IMR-90 (cell line): Measurements from ENCODE around the gene OPALIN. TPM values are rescaled to one million over a fixed set of nuclear protein-coding genes. Genes with fewer than 3 reads are reported as not detected.

Experiments
- ATAC-seq: fragments of 200-7000 bp; cut with Tn5 transposase; 2 replicates; pipeline ENCODE4 v1.9.1; 2020; ENCODE audit warnings: low read depth, mild to moderate bottlenecking, moderate library complexity
- BruUV-seq: library from RNA; stranded (reverse); fragments of 400-500 nt; replicated peaks from 2 replicates; lab custom pipeline; 2021; lab: Mats Ljungman, UMichigan
- CTCF ChIA-PET: fragments of 300-600 bp; formaldehyde crosslinking; extraction: SDS; loops from one replicate; lab custom pipeline; 2021; ENCODE audit warnings: antibody characterized with exemption; lab: Yijun Ruan, JAX
- POLR2A ChIA-PET: fragments of 300-600 bp; sonication (Branson Sonifier 250); formaldehyde crosslinking; loops from one replicate; lab custom pipeline; 2022; ENCODE audit warnings: antibody characterized with exemption; ENCODE audit not compliant: unreplicated experiment; lab: Charles Lee
- DNase-seq: peaks from one replicate; pipeline ENCODE4 v3.0.0; 2013
- H2AFZ ChIP-seq: replicated peaks from 2 replicates; pipeline ENCODE3; 2013; ENCODE audit warnings: low read length, mild to moderate bottlenecking; ENCODE audit not compliant: poor library complexity
- H2AK5ac ChIP-seq: 2 replicates; pipeline ENCODE4 v1.6.1; 2013; ENCODE audit warnings: low read depth, low read length, inconsistent platforms
- H2AK9ac ChIP-seq: replicated peaks from 2 replicates; pipeline ENCODE3; 2013; ENCODE audit warnings: mild to moderate bottlenecking, low read depth, low read length, moderate library complexity; ENCODE audit not compliant: poor library complexity
- H2BK120ac ChIP-seq: 2 replicates; pipeline ENCODE4 v1.6.1; 2013; ENCODE audit warnings: low read depth, low read length, inconsistent platforms
- H2BK15ac ChIP-seq: 3 replicates; pipeline ENCODE4 v1.6.1; 2013; ENCODE audit warnings: low read depth, low read length, inconsistent platforms
- H2BK20ac ChIP-seq: 2 replicates; pipeline ENCODE4 v1.6.1; 2013; ENCODE audit warnings: low read depth, mild to moderate bottlenecking, inconsistent platforms, low read length, moderate library complexity
- H2BK5ac ChIP-seq: 2 replicates; pipeline ENCODE4 v1.6.1; 2013; ENCODE audit warnings: mild to moderate bottlenecking, low read depth, low read length, inconsistent platforms; ENCODE audit not compliant: poor library complexity, severe bottlenecking
- H3K14ac ChIP-seq: replicated peaks from 2 replicates; pipeline ENCODE4 v1.6.1; 2013; ENCODE audit warnings: low read depth, low read length, inconsistent platforms
- H3K18ac ChIP-seq: 2 replicates; pipeline ENCODE4 v1.6.1; 2013; ENCODE audit warnings: low read depth, low read length, control low read depth
- H3K23ac ChIP-seq: 2 replicates; pipeline ENCODE4 v1.6.1; 2013; ENCODE audit warnings: low read depth, low read length, inconsistent platforms
- H3K27ac ChIP-seq: 2 replicates; pipeline ENCODE4 v1.5.1; 2013; ENCODE audit warnings: mild to moderate bottlenecking, control low read depth, low read length; ENCODE audit not compliant: insufficient read depth
- H3K27me3 ChIP-seq: 2 replicates; pipeline ENCODE4 v1.6.1; 2013; ENCODE audit warnings: low read length; ENCODE audit not compliant: control insufficient read depth, insufficient read depth
- H3K36me3 ChIP-seq: 2 replicates; pipeline ENCODE4 v1.6.1; 2013; ENCODE audit warnings: low read length, mixed read lengths; ENCODE audit not compliant: control insufficient read depth, insufficient read depth
- H3K4ac ChIP-seq: 2 replicates; pipeline ENCODE4 v1.6.1; 2013; ENCODE audit warnings: low read depth, low read length, inconsistent platforms
- H3K4me1 ChIP-seq: 2 replicates; pipeline ENCODE4 v1.6.1; 2013; ENCODE audit warnings: low read length, mixed read lengths; ENCODE audit not compliant: control insufficient read depth, insufficient read depth
- H3K4me2 ChIP-seq: 2 replicates; pipeline ENCODE4 v1.6.1; 2013; ENCODE audit warnings: low read depth, mild to moderate bottlenecking, control low read depth, low read length, moderate library complexity
- H3K4me3 ChIP-seq: 2 replicates; pipeline ENCODE4 v1.5.1; 2013; ENCODE audit warnings: low read depth, mild to moderate bottlenecking, control low read depth, low read length, moderate library complexity; ENCODE audit not compliant: insufficient read depth
- H3K56ac ChIP-seq: 2 replicates; pipeline ENCODE4 v1.6.1; 2013; ENCODE audit warnings: low read length, inconsistent platforms; ENCODE audit not compliant: insufficient read depth; ENCODE audit errors: extremely low read depth
- H3K79me1 ChIP-seq, 2 experiments: 2 replicates each; pipeline ENCODE4 v1.6.1; 2013; ENCODE audit warnings: low read length in 2 of 2, inconsistent platforms in 1 of 2, low read depth in 1 of 2
- H3K9ac ChIP-seq: 2 replicates; pipeline ENCODE4 v1.6.1; 2013; ENCODE audit warnings: low read depth, low read length, control low read depth
- H3K9me1 ChIP-seq: 2 replicates; pipeline ENCODE4 v1.6.1; 2013; ENCODE audit warnings: low read length, inconsistent platforms; ENCODE audit not compliant: insufficient read depth
- H3K9me3 ChIP-seq: 2 replicates; pipeline ENCODE4 v1.6.1; 2013; ENCODE audit warnings: low read length; ENCODE audit not compliant: control insufficient read depth, insufficient read depth
- H4K20me1 ChIP-seq: 2 replicates; pipeline ENCODE4 v1.6.1; 2013; ENCODE audit warnings: low read length, inconsistent platforms; ENCODE audit not compliant: insufficient read depth
- H4K5ac ChIP-seq: 2 replicates; pipeline ENCODE4 v1.6.1; 2013; ENCODE audit warnings: mild to moderate bottlenecking, low read depth, low read length, control low read depth
- H4K8ac ChIP-seq, 2 experiments: 2 replicates each; pipeline ENCODE4 v1.6.1; 2013; ENCODE audit warnings: low read depth in 2 of 2, low read length in 2 of 2, control low read depth in 1 of 2, inconsistent platforms in 1 of 2
- H4K91ac ChIP-seq: 2 replicates; pipeline ENCODE4 v1.6.1; 2013; ENCODE audit warnings: low read depth, low read length, inconsistent platforms; ENCODE audit not compliant: insufficient read depth
- BHLHE40 ChIP-seq: fragments of 150-350 bp; IDR thresholded peaks from 2 replicates; pipeline ENCODE4 v1.6.1; 2016; ENCODE audit warnings: mild to moderate bottlenecking, low read depth, low read length
- CHD1 ChIP-seq: IDR thresholded peaks from 2 replicates; pipeline ENCODE4 v1.6.1; 2012; ENCODE audit warnings: low read depth, low read length, improper control_type of control experiment
- CTCF ChIP-seq: conservative IDR thresholded peaks from 2 replicates; pipeline ENCODE4 v1.5.1; 2012; ENCODE audit warnings: mild to moderate bottlenecking, low read depth, low read length, improper control_type of control experiment
- FOS ChIP-seq: fragments of 150-350 bp; IDR thresholded peaks from 2 replicates; pipeline ENCODE4 v1.6.1; 2016; ENCODE audit warnings: low read depth, low read length
- MAZ ChIP-seq: IDR thresholded peaks from 2 replicates; pipeline ENCODE4 v1.6.1; 2012; ENCODE audit warnings: low read depth, mild to moderate bottlenecking, low read length, improper control_type of control experiment, moderate library complexity, borderline replicate concordance
- MXI1 ChIP-seq: IDR thresholded peaks from 2 replicates; pipeline ENCODE4 v1.6.1; 2012; ENCODE audit warnings: low read depth, mild to moderate bottlenecking, low read length, moderate library complexity, borderline replicate concordance
- NFE2L2 ChIP-seq: fragments of 150-350 bp; IDR thresholded peaks from 2 replicates; pipeline ENCODE4 v1.6.1; 2016; ENCODE audit warnings: low read depth, mild to moderate bottlenecking, low read length
- POLR2A ChIP-seq: IDR thresholded peaks from 2 replicates; pipeline ENCODE4 v1.6.1; 2012; ENCODE audit warnings: mild to moderate bottlenecking, low read depth, low read length
- RAD21 ChIP-seq: IDR thresholded peaks from 2 replicates; pipeline ENCODE4 v1.6.1; 2012; ENCODE audit warnings: low read length, improper control_type of control experiment
- RCOR1 ChIP-seq: IDR thresholded peaks from 2 replicates; pipeline ENCODE4 v1.6.1; 2012; ENCODE audit warnings: mild to moderate bottlenecking, low read length, improper control_type of control experiment; ENCODE audit not compliant: insufficient replicate concordance
- SMC3 ChIP-seq: fragments of 150-350 bp; IDR thresholded peaks from 2 replicates; pipeline ENCODE4 v1.6.1; 2016; ENCODE audit warnings: low read depth, mild to moderate bottlenecking, antibody characterized with exemption, low read length, moderate library complexity
- WGBS, 2 experiments: methylation state at CpG; one replicate each; pipeline versions ENCODE4 v1.1.5 to v1.1.7; 2013; ENCODE audit warnings: missing lambda C conversion rate in 2 of 2; ENCODE audit not compliant: insufficient read length in 1 of 2; ENCODE audit errors: extremely low coverage in 2 of 2; 5-methylcytosine and 5-hydroxymethylcytosine counted together
- dilution Hi-C: fragments of 300-500 bp; cut with HindIII; formaldehyde crosslinking; loops from one replicate; pipeline ENCODE4 v1.14.3; 2018; ENCODE audit warnings: low sequenced_read_pairs; ENCODE audit not compliant: unreplicated experiment
- in situ Hi-C: fragments of 300-500 bp; cut with MboI; formaldehyde crosslinking; loops from 3 replicates; pipeline ENCODE4 v1.14.3; 2019; ENCODE audit warnings: low sequenced_read_pairs, inconsistent platforms, mixed read lengths
- intact Hi-C: fragments of 100-400 bp; cut with micrococcal nuclease; formaldehyde crosslinking; loops from 2 replicates; pipeline ENCODE4 v1.10.0; 2022
- polyA plus RNA-seq, 3 experiments: library from polyadenylated mRNA; depleted of rRNA; stranded (reverse); fragments of >200 nt; gene quantifications; 2 replicates each; pipeline ENCODE4 v1.2.3, GENCODE V29; 2012; ENCODE audit warnings: low replicate concordance in 1 of 3
- total RNA-seq: library from RNA; depleted of rRNA; stranded (reverse); fragments of >200 nt; gene quantifications from 2 replicates; pipeline ENCODE4 v1.2.3, GENCODE V29; 2012
- TF ChIP-seq, protein P1 (sequence below): fragments of 150-350 bp; IDR thresholded peaks from 2 replicates; pipeline ENCODE4 v1.6.1; 2017; ENCODE audit warnings: mild to moderate bottlenecking, antibody characterized with exemption, low read length, low read depth

The OPALIN gene
- total and polyA plus RNA-seq, 2 of the 4 experiments (the other 2 are of a cell fraction), result not detected

GRCh38 chr10:96346295-96346694, 12.5 kb downstream of the OPALIN start:
- ATAC-seq, result no peak
- no peak overlapping the region for H2BK15ac ChIP-seq
- H3K23ac ChIP-seq, result no peak overlapping the region
- no peak overlapping the region for H4K5ac ChIP-seq
- no peak overlapping the region for H3K56ac ChIP-seq
- no peak overlapping the region for H2AFZ ChIP-seq
- H3K79me1 ChIP-seq, result no peaks in the 10 kb centered on the region
- H2AK9ac ChIP-seq, result no peak overlapping the region
- no peak overlapping the region for H3K9ac ChIP-seq
- H3K27ac ChIP-seq, result no peak overlapping the region
- dilution Hi-C loops, result no loop called here
- no peak for DNase-seq
- H2BK20ac ChIP-seq, result no peak overlapping the region
- intact Hi-C loops, result no loop called here
- H3K9me1 ChIP-seq, result no peaks in the 10 kb centered on the region
- H3K9me3 ChIP-seq, result no peaks in the 10 kb centered on the region
- no peak overlapping the region for H4K91ac ChIP-seq
- no CpG with 5 or more reads among the region's 1 CpG for WGBS, 2 experiments
- no peak for TF ChIP-seq RCOR1
- no peak for TF ChIP-seq SMC3
- TF ChIP-seq NFE2L2, result no peak
- TF ChIP-seq CHD1, result no peak
- no peak for TF ChIP-seq FOS
- TF ChIP-seq CTCF, result no peak
- no peak for TF ChIP-seq RAD21
- no peak for TF ChIP-seq POLR2A
- TF ChIP-seq BHLHE40, result no peak
- TF ChIP-seq MXI1, result no peak
- TF ChIP-seq MAZ, result no peak
- TF ChIP-seq, protein P1, sequence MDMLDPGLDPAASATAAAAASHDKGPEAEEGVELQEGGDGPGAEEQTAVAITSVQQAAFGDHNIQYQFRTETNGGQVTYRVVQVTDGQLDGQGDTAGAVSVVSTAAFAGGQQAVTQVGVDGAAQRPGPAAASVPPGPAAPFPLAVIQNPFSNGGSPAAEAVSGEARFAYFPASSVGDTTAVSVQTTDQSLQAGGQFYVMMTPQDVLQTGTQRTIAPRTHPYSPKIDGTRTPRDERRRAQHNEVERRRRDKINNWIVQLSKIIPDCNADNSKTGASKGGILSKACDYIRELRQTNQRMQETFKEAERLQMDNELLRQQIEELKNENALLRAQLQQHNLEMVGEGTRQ, result no peak
- H2BK120ac ChIP-seq, result no peak overlapping the region
- no peaks in the 10 kb centered on the region for H3K4me1 ChIP-seq
- H3K36me3 ChIP-seq, result no peaks in the 10 kb centered on the region
- H2AK5ac ChIP-seq, result no peak overlapping the region
- H3K4me3 ChIP-seq, result no peak overlapping the region
- ChIA-PET POLR2A (no interaction called here), CTCF (no interaction called here)
- H3K27me3 ChIP-seq, result no peaks in the 10 kb centered on the region
- BruUV-seq, result no TSS peak
- no peak overlapping the region for H3K14ac ChIP-seq
- H3K4ac ChIP-seq, result no peak overlapping the region
- H3K18ac ChIP-seq, result no peak overlapping the region
- in situ Hi-C loops, result no loop called here
- no peaks in the 10 kb centered on the region for H4K20me1 ChIP-seq
- H2BK5ac ChIP-seq, result no peak overlapping the region
- H4K8ac ChIP-seq, result no peak overlapping the region
- no peak overlapping the region for H3K4me2 ChIP-seq
